ENCODE data around the gene ORAI3. TPM values are rescaled to one million over a fixed set of nuclear protein-coding genes. Genes with fewer than 3 reads are reported as not detected.

ORAI3 gene
- total RNA-seq, 4 donors from 2014 or later = 25.7 to 41.0 (median 32.7) TPM

DNA sequence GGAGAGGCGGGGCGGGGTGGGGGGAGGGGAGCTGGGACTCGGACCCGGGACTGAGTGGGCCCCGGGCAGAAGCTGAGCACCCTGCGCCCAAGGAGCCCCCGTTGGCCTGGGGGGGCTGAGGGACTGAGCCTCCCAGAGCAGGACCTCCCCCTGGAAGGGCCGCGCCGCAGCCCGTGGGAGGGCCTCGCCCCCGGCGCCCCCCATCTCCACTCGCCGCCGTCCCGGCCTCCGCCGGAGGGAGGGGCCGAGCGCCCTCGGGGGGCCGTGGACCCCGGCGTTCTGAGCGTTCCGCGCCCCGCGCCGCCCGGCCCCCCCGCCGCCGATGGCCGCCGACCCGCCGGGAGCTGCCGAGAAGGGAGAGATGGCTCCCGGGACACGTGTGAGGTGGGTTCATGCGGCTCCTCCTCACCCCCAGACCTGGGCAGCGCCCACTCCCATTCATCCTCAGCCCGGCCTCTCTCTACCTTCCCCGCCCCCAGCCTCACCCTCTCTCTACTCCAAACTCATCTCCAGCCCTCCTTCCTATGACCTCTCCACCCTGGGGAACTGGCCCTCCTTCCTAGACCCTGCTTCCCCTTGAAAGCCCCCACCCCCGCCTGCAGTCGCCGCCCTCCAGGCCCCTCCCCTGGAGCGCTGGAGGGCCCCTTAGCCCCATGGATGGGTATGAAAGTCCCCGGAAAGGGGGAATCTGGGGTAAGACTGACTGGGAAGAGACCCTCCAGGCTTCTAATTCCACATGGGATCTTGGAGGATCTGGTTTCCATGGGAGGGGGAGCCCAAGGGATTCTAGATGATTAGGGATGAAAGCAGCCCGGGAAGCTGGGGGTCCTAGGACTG lies 24.6 kb upstream of the ORAI3 start:
- peak overlapping the region; percentile 77 for H3K27ac ChIP-seq
- H3K4me1 ChIP-seq = peaks cover 42% of the 10 kb centered on the region
- TF ChIP-seq POLR2A (IDR thresholded peaks at IDR 0.05) (no peak), POLR2AphosphoS5 (IDR thresholded peaks at IDR 0.05) (no peak), EP300 (IDR thresholded peaks at IDR 0.05) (no peak)
- TF ChIP-seq, protein P1, sequence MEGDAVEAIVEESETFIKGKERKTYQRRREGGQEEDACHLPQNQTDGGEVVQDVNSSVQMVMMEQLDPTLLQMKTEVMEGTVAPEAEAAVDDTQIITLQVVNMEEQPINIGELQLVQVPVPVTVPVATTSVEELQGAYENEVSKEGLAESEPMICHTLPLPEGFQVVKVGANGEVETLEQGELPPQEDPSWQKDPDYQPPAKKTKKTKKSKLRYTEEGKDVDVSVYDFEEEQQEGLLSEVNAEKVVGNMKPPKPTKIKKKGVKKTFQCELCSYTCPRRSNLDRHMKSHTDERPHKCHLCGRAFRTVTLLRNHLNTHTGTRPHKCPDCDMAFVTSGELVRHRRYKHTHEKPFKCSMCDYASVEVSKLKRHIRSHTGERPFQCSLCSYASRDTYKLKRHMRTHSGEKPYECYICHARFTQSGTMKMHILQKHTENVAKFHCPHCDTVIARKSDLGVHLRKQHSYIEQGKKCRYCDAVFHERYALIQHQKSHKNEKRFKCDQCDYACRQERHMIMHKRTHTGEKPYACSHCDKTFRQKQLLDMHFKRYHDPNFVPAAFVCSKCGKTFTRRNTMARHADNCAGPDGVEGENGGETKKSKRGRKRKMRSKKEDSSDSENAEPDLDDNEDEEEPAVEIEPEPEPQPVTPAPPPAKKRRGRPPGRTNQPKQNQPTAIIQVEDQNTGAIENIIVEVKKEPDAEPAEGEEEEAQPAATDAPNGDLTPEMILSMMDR (IDR thresholded peaks at IDR 0.05) = no peak
- H3K4me3 ChIP-seq = peak overlapping the region; percentile 73
- peaks cover 11% of the 10 kb centered on the region for H3K36me3 ChIP-seq
- no peaks in the 10 kb centered on the region for H3K27me3 ChIP-seq
- H3K9me3 ChIP-seq = no peaks in the 10 kb centered on the region
- 17% methylated on average over 12 of the region's 53 CpGs for WGBS
- peak in 1 of 2 donors; percentile 78 for DNase-seq (ENCODE audit: low spot score in 2 of 2)

DNA sequence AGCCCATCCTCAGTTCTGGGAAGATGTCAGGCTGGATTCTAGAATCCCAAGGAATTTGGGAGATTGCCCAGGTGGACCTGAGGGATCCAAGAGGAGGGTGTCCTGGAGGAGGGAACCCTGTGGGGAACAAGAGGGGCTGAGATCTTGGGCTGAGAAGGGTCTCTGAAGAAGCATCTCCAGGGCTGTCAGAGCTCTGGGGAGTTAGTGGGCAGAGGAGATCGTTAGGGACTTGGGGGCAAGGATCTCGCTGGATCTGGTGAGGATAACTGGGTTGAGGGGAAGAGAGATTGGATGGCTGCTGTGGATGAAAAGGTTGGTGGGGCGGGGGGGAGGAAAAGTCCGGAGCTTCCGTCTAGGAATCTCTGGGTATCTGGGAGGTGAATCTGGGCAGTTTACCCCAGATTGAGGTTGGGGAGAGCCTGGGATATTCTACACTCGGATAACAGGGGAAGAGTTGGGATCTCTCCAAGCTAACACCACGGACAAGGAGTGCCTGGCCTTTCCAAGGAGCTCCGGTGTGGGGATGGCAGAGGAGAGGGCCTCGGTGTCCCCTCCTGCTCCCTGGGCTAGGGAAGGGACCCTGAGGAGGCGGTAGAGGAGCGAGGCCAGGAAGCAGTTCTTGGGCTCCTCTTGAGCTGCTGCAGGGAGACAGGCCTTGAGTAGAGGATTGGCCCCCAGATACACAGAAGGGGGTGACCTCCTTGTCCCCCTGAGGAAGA lies 23.8 kb upstream of the ORAI3 start:
- H3K27ac ChIP-seq = no peak overlapping the region
- peaks cover 42% of the 10 kb centered on the region for H3K4me1 ChIP-seq
- no peaks in the 10 kb centered on the region for H3K27me3 ChIP-seq
- TF ChIP-seq EP300 (IDR thresholded peaks at IDR 0.05) (no peak), POLR2A (IDR thresholded peaks at IDR 0.05) (no peak), POLR2AphosphoS5 (IDR thresholded peaks at IDR 0.05) (no peak)
- TF ChIP-seq, protein P1 (IDR thresholded peaks at IDR 0.05) = no peak
- H3K36me3 ChIP-seq = peaks cover 15% of the 10 kb centered on the region
- DNase-seq (ENCODE audit: low spot score in 2 of 2) = no peak
- H3K4me3 ChIP-seq = peak overlapping the region; percentile 73
- H3K9me3 ChIP-seq = no peaks in the 10 kb centered on the region
- WGBS = 73% methylated on average over 11 of the region's 11 CpGs

DNA sequence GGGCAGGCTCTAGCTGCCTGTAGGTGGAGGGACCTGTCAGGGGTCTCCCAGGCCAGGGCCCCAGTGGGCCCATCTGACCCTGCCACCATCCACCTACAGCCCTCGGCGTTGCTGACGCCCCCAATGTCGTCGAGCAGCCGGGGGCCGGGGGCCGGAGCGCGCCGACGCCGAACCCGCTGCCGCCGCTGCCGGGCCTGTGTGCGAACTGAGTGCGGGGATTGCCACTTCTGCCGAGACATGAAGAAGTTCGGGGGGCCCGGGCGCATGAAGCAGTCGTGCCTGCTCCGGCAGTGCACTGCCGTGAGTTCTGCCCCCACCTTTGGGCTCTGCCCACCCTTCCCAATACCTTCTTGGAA lies 23.3 kb upstream of the ORAI3 start:
- no peak for DNase-seq (ENCODE audit: low spot score in 2 of 2)
- Histone ChIP-seq H3K4me1 (peaks cover 42% of the 10 kb centered on the region), H3K27me3 (no peaks in the 10 kb centered on the region), H3K27ac (no peak overlapping the region), H3K36me3 (peaks cover 20% of the 10 kb centered on the region), H3K9me3 (no peaks in the 10 kb centered on the region), H3K4me3 (no peak overlapping the region)
- 84% methylated on average over 6 of the region's 26 CpGs for WGBS
- TF ChIP-seq, protein P1 (IDR thresholded peaks at IDR 0.05) = no peak
- TF ChIP-seq EP300 (IDR thresholded peaks at IDR 0.05) (no peak), POLR2AphosphoS5 (IDR thresholded peaks at IDR 0.05) (no peak), POLR2A (IDR thresholded peaks at IDR 0.05) (no peak)

DNA sequence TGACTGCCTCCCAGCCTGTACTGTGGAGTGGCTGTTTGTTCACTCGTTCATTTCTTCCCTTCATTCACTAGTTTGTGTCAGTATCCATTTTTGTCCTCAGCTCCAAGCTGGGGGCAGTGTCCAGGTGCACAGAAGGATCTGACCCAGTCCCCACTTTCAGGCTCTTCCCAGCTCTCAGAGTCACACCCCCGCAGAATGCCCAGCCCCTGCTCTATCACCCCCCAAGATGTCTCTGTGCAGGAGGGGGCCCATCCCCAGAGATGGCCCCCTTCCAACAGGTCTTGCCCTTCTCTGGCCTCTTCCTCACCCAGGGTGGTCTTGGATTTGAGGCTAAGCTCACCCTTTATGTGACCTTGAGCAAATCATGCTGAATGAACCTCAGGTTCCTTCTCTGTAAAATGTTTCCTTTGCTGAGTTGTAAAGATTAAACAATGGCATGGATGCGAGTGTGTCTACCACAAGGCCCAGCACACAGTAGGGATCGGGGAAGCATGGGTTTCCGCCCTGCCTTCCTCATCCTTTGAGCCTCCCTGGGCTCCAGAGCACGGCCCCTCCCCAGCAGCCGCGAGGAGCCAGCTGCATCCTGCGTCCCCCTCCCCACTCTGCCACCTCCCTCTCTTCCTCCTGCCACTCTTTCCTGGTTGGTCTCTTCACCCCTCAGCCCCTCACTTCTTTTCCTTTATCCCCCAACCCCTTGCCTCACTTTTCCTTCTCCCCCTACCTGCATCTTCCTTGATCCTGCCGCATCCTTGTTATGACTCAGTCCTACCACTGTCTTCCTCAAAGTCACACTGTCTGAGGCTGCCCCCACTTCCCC lies 22.7 kb upstream of the ORAI3 start:
- 75% methylated on average over 10 of the region's 10 CpGs for WGBS
- H3K4me1 ChIP-seq = peaks cover 42% of the 10 kb centered on the region

More for the DNA sequence above, 22.7 kb upstream of the ORAI3 start:
- TF ChIP-seq EP300 (IDR thresholded peaks at IDR 0.05) (no peak), POLR2A (IDR thresholded peaks at IDR 0.05) (no peak), POLR2AphosphoS5 (IDR thresholded peaks at IDR 0.05) (no peak)
- TF ChIP-seq, protein P1 (IDR thresholded peaks at IDR 0.05) = no peak
- Histone ChIP-seq H3K36me3 (peaks cover 26% of the 10 kb centered on the region), H3K4me3 (no peak overlapping the region), H3K27ac (no peak overlapping the region), H3K9me3 (no peaks in the 10 kb centered on the region), H3K27me3 (no peaks in the 10 kb centered on the region)
- no peak for DNase-seq (ENCODE audit: low spot score in 2 of 2)
